ENCODE data around the gene RLBP1. TPM values are rescaled to one million over a fixed set of nuclear protein-coding genes. Genes with fewer than 3 reads are reported as not detected.

The RLBP1 gene
- total and polyA plus RNA-seq, 2 of the 13 experiments (the other 11 are each of a cell fraction or from before 2014, with no cell fraction given): 0.07 TPM; not detected in 1

DNA sequence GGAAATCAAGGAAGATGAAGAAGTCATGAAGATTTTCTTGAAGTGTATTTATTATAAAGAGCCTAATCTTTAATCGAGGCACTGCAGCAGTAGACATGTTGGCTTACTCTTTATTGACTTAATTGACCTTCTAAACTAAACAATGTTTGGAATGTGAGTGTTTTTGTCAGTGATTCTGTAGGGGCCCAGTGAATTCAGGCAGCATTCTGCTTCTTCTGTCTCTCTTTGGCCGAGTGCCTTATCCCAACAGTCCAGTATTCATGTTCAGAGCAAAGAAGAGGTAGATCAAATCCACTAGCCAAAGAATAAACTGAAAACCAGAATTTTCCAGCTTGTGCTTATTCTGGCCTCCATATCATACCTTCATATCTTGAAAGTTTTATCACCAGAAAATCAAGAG, 55.7 kb downstream of the RLBP1 start (continued):
- TF ChIP-seq EP300 (IDR thresholded peaks at IDR 0.05; ENCODE audit: low read depth in 2 of 2, low read length in 2 of 2) (no peak), EP300 (CRISPR knock-in tag; IDR thresholded peaks at IDR 0.05; ENCODE audit: borderline replicate concordance) (no peak), ESRRA (CRISPR knock-in tag; IDR thresholded peaks at IDR 0.05; ENCODE audit: low read depth) (no peak), JDP2 (CRISPR knock-in tag; IDR thresholded peaks at IDR 0.05; ENCODE audit: borderline replicate concordance) (no peak), SP2 (CRISPR knock-in tag; IDR thresholded peaks at IDR 0.05) (no peak), U2AF2 (IDR thresholded peaks at IDR 0.05; ENCODE audit: low read depth, low read length) (no peak), ISL2 (CRISPR knock-in tag; IDR thresholded peaks at IDR 0.05) (no peak), CCAR2 (optimal IDR thresholded peaks at IDR 0.05; ENCODE audit: low read depth, low read length) (no peak), ZNF160 (CRISPR knock-in tag; IDR thresholded peaks at IDR 0.05) (no peak), SPEN (CRISPR knock-in tag; IDR thresholded peaks at IDR 0.05; ENCODE audit: low read depth) (no peak), NCOA2 (CRISPR knock-in tag; IDR thresholded peaks at IDR 0.05) (peak; percentile 32; the same call in 1 of the 2 replicates), ZNF33B (CRISPR knock-in tag; IDR thresholded peaks at IDR 0.05) (no peak), ZFAT (CRISPR knock-in tag; conservative IDR thresholded peaks at IDR 0.05) (no peak), NR2F1 (CRISPR knock-in tag; IDR thresholded peaks at IDR 0.05) (no peak), TEAD3 (CRISPR knock-in tag; optimal IDR thresholded peaks at IDR 0.05; ENCODE audit: borderline replicate concordance) (peak; percentile 78), ZC3H13 (CRISPR knock-in tag; IDR thresholded peaks at IDR 0.05) (no peak), ZNF792 (CRISPR knock-in tag; IDR thresholded peaks at IDR 0.05) (no peak), SMAD1 (CRISPR knock-in tag; IDR thresholded peaks at IDR 0.05; ENCODE audit: borderline replicate concordance, low read depth) (no peak), ZFP90 (CRISPR knock-in tag; IDR thresholded peaks at IDR 0.05; ENCODE audit: borderline replicate concordance) (no peak), MAFF (IDR thresholded peaks at IDR 0.05; ENCODE audit: low read depth, low read length) (no peak), FOXP1 (IDR thresholded peaks at IDR 0.05) (no peak), FOXP1 (CRISPR knock-in tag; IDR thresholded peaks at IDR 0.05) (0 out of 2 replicates have a peak, but pooled peaks have one; percentile 9), CBX1 (IDR thresholded peaks at IDR 0.05; ENCODE audit: low read depth) (no peak), SMARCE1 (IDR thresholded peaks at IDR 0.05; ENCODE audit: borderline replicate concordance) (no peak), ZNF724P (CRISPR knock-in tag; IDR thresholded peaks at IDR 0.05; ENCODE audit: borderline replicate concordance) (no peak), ZNF780A (CRISPR knock-in tag; IDR thresholded peaks at IDR 0.05) (no peak)
- TF ChIP-seq, protein P1, sequence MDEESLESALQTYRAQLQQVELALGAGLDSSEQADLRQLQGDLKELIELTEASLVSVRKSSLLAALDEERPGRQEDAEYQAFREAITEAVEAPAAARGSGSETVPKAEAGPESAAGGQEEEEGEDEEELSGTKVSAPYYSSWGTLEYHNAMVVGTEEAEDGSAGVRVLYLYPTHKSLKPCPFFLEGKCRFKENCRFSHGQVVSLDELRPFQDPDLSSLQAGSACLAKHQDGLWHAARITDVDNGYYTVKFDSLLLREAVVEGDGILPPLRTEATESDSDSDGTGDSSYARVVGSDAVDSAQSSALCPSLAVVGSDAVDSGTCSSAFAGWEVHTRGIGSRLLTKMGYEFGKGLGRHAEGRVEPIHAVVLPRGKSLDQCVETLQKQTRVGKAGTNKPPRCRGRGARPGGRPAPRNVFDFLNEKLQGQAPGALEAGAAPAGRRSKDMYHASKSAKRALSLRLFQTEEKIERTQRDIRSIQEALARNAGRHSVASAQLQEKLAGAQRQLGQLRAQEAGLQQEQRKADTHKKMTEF (CRISPR knock-in tag; IDR thresholded peaks at IDR 0.05): no peak
- TF ChIP-seq, protein P2, sequence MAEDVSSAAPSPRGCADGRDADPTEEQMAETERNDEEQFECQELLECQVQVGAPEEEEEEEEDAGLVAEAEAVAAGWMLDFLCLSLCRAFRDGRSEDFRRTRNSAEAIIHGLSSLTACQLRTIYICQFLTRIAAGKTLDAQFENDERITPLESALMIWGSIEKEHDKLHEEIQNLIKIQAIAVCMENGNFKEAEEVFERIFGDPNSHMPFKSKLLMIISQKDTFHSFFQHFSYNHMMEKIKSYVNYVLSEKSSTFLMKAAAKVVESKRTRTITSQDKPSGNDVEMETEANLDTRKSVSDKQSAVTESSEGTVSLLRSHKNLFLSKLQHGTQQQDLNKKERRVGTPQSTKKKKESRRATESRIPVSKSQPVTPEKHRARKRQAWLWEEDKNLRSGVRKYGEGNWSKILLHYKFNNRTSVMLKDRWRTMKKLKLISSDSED (CRISPR knock-in tag; IDR thresholded peaks at IDR 0.05): no peak
- TF ChIP-seq, protein P3, sequence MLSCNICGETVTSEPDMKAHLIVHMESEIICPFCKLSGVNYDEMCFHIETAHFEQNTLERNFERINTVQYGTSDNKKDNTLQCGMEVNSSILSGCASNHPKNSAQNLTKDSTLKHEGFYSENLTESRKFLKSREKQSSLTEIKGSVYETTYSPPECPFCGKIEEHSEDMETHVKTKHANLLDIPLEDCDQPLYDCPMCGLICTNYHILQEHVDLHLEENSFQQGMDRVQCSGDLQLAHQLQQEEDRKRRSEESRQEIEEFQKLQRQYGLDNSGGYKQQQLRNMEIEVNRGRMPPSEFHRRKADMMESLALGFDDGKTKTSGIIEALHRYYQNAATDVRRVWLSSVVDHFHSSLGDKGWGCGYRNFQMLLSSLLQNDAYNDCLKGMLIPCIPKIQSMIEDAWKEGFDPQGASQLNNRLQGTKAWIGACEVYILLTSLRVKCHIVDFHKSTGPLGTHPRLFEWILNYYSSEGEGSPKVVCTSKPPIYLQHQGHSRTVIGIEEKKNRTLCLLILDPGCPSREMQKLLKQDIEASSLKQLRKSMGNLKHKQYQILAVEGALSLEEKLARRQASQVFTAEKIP (CRISPR knock-in tag; IDR thresholded peaks at IDR 0.05; ENCODE audit: borderline replicate concordance): no peak

All from HepG2 (cell line).